KBM-7 (cell line): ENCODE data around the gene MAMDC2.
"Not testable (repeated sequence)": the region's sequence is repeated elsewhere in the genome, so short reads cannot be mapped to it uniquely, and the experiment has no call there.

Experiments used
- DNase-seq: peaks from one replicate; pipeline ENCODE4 v3.0.0-alpha.2; 2015
- in situ Hi-C: fragments of 300-500 bp; cut with MboI; formaldehyde crosslinking; loops from 2 replicates; pipeline ENCODE4 v1.14.3; 2020; ENCODE audit warnings: low sequenced_read_pairs, low pct_unique_long_range_greater_than_20kb, mixed read lengths

The MAMDC2 gene

DNA sequence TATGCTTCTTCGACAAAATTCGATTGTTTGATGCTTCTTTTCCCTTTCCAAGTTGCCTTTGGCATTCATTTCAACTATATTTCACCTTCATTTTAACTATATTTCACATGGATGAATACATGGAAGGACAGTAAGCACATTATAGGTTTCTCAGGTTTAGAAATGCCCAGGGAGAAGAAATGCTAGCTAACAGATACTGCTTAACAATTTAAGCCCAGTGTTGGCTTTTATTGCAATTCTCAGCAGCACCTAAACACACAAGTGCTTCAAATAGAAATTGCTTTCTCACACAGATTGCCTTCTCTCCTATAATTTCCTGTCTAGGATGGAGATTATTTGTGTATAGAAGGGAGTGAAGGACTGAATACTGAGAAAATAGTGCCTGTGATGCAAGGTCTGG lies 185.0 kb downstream of the MAMDC2 start:
- DNase-seq: no peak
- in situ Hi-C loops: no loop called here

DNA sequence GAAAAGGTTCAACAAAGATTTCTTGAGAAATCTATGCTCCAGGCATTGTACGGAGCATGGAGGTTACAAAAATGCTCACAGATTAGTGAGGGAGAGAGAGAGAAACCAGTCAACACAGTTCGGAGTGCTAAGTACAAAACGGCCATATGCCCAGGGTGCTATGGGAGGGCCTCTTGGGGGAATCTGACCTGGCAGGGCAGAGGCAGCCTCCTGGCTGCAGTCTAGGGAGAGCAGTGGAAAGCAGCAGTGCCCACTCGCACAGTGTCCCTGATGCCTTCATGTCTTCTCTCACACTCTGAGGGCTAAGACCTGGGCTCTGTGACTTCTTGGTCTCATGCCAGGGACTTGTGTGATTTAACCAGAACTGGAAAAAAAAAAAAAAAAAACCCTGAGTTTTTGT lies 185.4 kb downstream of the MAMDC2 start:
- DNase-seq: no peak

DNA sequence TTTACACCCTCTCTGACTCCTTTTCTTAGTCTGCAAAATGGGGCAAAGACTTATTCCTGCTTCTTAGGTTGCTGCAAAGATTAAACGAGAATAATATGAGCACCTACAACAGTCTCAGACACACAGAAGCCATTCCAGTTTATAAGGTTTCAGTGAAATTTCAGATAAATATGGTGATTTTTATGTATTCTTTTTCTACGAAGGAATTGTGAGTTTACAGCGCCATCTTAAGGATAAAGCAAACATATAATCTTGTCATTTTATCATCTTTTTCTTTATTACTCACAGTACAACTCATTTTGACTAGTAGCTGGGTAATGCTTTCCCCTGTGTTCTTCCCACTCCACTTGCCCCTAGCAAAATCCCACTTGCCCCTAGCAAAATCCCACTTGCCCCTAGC lies 185.9 kb downstream of the MAMDC2 start:
- in situ Hi-C loops: no loop called here
- DNase-seq: peak; percentile 23

More for the DNA sequence above, 185.4 kb downstream of the MAMDC2 start:
- in situ Hi-C loops: no loop called here

DNA sequence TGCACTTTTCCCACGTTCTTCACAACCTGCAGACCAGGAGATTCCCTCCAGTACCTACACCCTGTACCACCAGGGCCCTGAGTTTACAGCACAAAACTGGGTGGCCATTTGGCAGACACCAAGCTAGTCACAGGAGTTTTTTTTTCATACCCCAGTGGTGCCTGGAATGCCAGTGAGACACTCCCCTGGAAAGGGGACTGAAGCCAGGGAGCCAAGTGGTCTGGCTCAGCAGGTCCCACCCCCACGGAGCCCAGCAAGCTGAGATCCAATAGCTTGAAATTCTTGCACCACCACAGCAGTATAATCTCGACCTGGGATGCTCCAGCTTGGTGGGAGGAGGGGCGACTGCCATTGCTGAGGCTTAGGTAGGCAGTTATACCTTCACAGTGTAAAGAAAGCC lies 188.8 kb downstream of the MAMDC2 start:
- in situ Hi-C loops: no loop called here
- no peak for DNase-seq

DNA sequence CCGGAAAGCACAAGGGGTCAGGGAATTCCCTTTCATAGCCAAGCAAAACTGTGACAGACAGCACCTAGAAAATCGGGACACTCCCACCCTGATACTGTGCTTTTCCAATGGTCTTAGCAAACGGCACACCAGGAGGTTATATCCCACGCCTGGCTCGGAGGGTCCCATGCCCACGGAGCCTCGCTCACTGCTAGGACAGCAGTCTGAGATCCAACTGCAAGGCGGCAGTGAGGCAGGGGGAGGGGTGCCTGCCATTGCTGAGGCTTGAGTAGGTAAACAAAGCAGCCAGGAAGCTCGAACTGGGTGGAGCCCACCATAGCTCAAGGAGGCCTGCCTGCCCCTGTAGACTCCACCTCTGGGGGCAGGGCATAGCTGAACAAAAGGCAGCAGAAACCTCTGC lies 190.6 kb downstream of the MAMDC2 start:
- in situ Hi-C loops, DNase-seq: not testable (repeated sequence)

DNA sequence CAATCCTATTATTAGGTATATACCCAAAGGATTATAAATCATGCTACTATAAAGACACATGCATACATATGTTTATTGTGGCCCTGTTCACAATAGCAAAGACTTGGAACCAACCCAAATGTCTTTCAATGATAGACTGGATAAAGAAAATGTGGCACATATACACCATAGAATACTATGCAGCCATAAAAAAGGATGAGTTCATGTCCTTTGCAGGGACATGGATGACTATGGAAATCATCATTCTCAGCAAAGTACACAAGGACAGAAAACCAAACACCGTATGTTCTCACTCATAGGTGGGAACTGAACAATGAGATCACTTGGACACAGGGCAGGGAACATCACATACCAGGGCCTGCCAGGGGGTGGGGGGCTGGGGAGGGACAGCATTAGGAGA lies 202.3 kb downstream of the MAMDC2 start:
- DNase-seq, in situ Hi-C loops: not testable (repeated sequence)

DNA sequence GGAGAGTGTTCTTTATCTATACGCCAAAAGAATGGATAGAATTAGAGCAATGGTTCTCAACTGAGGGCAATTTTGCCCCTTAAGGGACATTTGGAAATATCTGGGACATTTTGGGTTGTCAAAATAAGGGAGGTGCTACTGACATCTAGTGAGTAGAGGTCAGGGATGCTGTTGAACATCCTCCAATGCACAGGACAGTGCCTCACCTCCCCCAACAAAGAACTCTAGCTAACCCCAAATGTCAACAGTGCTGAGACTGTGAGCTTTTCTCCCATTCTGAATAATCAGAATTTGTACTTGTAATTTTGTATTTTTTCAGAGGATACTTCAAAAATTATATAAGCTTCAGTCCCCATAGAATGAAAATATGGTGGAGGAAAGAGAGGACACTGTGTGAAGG lies 206.6 kb downstream of the MAMDC2 start:
- DNase-seq: no peak
- in situ Hi-C loops: no loop called here

DNA sequence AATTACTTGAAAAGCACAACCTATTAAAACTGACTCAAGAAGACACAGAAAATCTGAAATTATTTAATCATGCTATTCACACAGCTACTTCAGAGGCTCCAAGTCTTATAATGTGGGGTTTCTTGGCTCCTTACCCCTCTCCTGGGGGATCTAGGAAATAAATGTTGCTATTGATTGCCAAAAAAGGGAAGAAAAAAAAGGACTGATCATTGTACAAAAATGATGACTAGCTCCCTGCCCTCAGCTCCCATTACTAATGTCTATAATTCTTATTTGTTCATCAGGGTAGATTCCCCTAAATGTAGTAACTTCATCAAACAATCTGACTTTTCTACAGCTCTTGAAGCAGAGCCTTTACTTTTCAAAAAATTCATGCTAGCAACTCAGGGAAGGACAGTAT lies 211.8 kb downstream of the MAMDC2 start:
- no peak for DNase-seq
- in situ Hi-C loops: no loop called here

DNA sequence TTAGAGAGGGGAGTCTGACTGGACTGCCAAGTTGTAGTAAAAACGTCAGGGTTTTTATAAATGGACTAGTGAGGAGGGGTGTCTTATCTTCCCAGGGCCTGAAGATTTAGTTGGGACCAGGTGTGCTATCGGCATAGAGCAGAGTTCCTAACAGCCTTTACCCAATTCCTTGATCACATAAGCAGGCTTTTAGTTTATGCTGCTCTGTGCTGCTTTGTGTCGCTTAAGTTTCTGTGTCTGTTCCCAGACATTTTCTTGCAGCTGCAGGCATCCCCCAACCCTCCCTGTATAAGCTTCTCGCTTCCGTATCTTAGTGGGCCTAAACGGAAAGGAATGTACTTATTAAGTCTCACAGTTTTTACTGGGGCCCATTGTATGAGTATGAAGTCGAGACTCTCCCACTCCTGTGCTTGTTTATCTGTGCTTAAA lies 212.5 kb downstream of the MAMDC2 start:
- DNase-seq: no peak
- in situ Hi-C loops: no loop called here

DNA sequence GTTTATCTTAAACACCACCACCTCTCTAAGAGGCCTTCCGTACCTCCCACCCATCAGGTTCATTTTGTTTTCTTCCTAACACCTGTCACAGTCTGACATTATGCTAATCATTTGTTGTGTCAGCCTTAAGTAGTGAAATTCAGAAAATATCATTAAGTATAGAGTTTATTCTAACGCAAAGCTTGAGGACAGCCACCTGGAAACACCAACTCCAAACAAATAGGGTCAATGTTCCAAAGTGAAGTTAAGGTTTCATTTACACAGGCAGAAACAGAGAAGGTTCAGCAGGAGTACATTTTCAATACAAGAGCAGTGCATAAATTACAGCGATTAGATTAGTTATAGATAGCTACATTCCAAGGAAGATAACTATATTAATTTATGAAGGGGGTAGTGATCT lies 213.9 kb downstream of the MAMDC2 start:
- in situ Hi-C loops: no loop called here
- DNase-seq: no peak

DNA sequence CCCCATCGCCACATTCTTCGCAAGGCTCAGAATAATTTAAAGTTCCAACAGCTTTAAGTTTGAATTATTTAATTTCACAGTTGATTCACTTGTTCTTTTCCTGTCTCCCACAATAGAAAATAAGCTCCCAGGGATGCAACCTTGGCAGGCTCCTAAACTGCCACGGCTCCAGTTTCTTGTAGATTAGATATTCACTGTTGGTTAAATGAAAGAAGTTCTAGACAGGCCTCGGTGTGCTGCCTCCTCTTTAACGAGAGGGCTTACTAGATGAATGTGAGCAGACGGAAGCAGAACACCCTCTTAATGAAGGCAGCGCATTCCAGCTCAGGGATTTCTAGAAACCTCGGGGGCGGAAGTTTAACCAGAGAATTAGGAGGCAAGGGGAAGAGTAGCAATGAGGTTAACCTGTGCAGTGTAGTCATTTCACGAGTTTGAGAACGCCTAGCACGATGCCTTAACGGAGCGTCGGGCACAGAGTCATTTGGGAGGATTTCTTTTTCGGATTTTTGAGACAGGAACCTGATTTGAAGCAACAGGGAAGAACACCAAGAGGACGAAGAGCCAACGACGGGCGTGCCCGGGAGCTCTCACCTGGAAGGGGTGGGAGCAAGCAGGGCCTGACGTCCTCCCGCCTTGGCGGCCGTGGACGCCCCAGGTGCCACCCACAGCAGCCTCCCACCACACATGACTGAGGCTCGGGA lies 214.5 kb downstream of the MAMDC2 start:
- no peak for DNase-seq
- in situ Hi-C loops: no loop called here

DNA sequence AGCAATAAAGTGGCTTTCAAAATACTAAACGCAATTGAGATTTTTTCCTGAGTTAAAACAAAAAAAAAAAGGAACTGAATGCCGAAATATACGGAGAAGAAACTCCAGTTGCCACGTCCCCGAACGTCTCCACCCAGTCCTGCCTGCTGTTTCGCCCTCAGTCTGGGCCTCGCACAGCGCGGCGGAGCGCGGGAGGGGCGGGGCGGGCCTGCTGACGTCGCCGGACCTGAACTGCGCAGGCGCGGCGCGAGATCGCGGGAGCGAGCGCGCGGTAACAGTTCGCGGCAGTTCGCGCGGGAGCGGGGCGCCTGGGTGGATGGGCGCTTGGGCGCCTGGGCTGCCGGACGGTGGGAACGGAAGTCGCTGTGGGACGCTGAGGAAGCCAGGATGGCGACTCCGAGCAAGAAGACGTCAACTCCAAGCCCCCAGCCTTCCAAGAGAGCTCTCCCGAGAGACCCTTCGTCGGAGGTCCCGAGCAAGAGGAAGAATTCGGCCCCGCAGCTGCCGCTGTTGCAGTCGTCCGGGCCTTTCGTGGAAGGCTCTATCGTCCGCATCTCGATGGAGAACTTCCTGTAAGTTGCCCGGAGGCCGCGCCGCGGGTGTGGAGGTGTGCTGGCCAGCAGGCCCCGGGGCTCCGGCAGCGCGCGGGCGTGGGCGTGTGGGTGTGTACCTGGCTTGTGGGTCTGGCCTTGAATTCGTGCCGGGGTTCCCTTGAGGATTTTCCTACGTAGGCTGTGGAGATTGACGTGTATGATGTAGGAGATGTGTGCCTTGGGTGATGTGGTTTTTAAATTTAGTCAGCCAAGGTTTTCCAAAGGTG lies 215.3 kb downstream of the MAMDC2 start, which contains the start of gene SMC5:
Gene SMC5, plus strand, starts transcription at position 287 of the 820 bp plus-strand sequence. Its CDS starts 101 bp downstream, at position 388.
- in situ Hi-C loops: no loop called here

DNA sequence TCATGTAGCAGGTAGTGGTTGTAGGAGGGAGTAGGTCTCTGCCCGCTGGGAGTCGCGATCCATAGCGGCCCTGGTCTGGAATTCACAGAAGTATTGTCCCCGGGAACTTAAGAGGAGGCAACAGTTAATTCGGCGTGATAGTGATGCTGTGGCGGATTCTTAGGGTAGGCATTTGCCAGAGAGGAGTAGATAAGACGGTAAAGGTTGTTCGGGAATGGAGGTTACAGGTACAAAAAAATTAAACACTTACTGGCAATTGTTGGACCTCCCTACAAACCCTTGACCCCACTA lies 215.8 kb downstream of the MAMDC2 start:
- DNase-seq: no peak
- in situ Hi-C loops: no loop called here

More for the DNA sequence above, 215.3 kb downstream of the MAMDC2 start, which contains the start of gene SMC5:
- DNase-seq: peak; percentile 92

DNA sequence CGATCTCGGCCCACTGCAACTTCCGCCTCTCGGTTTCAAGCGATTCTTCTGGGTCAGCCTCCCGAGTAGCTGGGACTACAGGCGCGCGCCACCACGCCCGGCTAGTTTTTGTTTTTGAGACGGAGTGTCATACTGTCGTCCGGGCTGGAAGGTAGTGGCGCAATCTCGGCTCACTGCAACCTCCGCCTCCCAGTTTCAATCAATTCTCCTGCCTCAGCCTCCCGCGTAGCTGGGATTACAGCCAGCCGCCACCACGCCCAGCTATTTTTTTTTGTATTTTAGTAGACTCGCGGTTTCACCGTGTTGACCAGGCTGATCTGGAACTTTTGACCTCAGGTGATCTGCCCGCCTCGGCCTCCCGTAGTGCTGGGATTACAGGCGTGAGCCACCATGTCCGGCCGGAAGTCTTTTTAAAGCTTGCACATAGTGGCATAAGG lies 216.4 kb downstream of the MAMDC2 start:
- in situ Hi-C loops: no loop called here
- DNase-seq: peak; percentile 8

DNA sequence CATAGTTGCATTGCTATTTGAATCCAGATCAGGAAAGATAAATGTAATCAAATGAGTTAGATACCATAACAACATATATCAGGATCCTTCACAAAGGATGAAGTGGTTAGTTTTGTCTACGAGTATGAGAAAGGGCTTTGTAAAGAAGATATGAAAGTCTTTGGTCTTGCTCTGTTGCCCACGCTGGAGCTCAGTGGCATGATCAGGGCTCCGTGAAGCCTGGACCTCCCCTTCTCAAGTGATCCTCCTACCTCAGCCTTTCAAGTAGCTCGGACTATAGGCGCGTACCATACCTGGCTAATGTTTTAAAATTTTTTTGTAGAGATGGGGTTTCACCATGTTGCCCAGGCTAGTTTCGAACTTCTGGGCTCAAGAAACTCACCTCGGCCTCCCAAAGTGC lies 217.0 kb downstream of the MAMDC2 start:
- in situ Hi-C loops: no loop called here
- DNase-seq: no peak

DNA sequence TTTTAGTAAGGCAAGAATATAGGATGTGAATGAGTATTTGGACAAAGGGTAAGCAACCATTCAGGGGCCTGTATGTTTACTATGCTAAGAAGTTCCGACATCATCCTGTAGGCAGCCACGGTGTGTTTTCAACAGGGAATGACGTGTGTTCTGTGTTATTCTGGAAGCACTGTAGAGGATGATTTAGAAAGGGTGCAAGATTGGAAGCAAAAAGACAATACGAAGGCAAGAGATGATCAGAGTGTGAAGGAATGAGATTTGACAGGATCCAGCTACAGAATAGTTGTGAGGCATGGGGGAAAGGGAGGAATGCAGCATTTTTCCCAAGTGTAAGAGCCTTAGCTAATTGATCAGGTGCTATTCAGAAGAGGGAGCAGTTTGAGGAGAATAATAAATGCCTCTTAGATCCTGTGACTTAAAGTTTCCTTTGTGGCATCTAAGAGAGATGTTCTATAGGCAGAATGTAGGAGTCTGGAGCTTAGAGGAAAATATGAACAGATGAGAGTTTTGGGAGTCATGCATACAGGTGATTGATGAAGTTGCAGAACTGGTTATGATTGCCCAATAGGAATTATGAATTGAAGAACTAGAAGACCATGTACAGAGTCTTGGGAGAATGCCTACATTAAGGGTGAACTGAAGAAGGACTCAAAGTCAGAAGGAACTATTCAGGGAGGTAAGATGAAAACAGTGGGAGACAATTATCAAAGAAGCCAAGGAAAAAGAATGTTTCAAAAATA lies 217.7 kb downstream of the MAMDC2 start:
- in situ Hi-C loops: no loop called here
- no peak for DNase-seq

DNA sequence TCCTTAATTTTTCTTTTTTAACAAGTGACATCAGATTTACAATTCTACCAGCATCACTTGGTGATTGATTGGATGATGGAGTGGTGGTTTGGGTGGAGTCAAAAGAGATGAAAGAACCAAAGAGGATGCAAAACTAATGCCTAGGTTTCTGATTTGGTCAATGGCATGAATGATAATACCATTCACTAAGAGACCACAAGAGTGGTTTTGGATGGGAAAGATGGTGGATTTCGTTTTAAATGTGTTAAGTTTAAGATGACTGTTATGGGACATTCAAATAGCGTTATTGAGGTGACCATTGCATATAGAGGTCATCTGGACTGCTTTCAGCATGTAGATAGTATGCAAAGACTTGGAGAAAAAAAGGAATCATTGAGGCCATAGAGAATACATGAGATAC lies 218.7 kb downstream of the MAMDC2 start:
- in situ Hi-C loops: no loop called here
- no peak for DNase-seq

DNA sequence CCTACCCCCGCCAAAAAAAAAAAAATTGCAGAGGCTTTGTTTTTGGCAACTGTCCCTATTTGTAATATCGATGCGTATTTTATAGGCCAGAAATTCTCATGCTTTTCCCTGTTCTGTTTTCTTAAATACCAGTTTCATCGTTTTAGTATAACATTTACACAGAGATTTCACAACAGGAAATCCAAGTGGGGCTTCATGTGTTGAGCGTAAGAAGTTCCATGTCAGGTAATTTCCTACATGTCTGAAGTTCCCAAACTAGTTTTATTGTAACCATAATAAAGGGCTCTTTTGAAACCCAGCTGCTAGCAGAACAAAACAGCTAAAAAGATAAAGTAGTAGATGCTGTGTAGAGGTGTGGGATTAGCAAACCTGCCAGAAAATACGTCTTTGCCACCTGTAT lies 219.3 kb downstream of the MAMDC2 start:
- in situ Hi-C loops: no loop called here
- no peak for DNase-seq

DNA sequence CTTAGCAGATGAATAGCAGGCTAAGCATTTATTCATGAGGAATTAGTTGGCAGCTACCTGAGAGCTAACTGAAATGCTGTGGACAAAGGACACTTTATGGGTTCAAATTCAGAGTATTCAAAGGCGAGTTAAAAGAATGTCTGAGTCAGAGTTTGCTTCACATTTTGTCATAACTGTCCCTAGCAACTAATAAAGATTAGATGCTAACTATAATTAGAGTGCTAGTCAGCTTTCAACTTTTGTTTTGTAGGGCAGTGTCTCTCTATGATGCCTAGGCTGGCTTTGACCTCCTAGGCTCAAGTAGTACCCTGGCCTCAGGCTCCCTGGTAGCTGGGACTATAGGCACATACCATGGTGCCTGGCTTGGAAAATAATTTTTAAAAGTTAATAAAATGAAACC lies 219.8 kb downstream of the MAMDC2 start:
- in situ Hi-C loops: no loop called here
- no peak for DNase-seq
